Stimulated activated CD4-positive, alpha-beta T cell treated with anti-CD3 and anti-CD28 coated beads, Interleukin-1b, Interleukin-23, amount 100 ng/mL, for 24 hours (primary cell): ENCODE data around the gene BRI3BP.

ENCODE experiments used
- DNase-seq, 4 experiments: peaks; one replicate each; pipeline ENCODE4 v3.0.0-alpha.2; 2020; ENCODE audit warnings: low read depth in 4 of 4, low spot score in 1 of 4

The BRI3BP gene

GRCh38 chr12:124993626-124994436 lies at the start of gene BRI3BP:
Gene BRI3BP, plus strand, starts transcription at chr12:124993645. Its CDS starts 146 bp downstream, at chr12:124993791.
- DNase-seq = peak in 1 of 4 experiments; percentile 23

- no peak for DNase-seq
Measured at GRCh38 chr12:124946447-124946793, 47.0 kb upstream of the BRI3BP start.

- no peak for DNase-seq
Measured at GRCh38 chr12:124947013-124947412, 46.4 kb upstream of the BRI3BP start.

- no peak for DNase-seq
Measured at GRCh38 chr12:124947561-124948398, 45.7 kb upstream of the BRI3BP start.

- no peak for DNase-seq
Measured at GRCh38 chr12:124949066-124949465, 44.4 kb upstream of the BRI3BP start.

- DNase-seq = no peak
Measured at GRCh38 chr12:124949779-124950728, 43.4 kb upstream of the BRI3BP start.

GRCh38 chr12:124952295-124952694 lies 41.1 kb upstream of the BRI3BP start:
- no peak for DNase-seq

- no peak for DNase-seq
Measured at GRCh38 chr12:124952801-124953200, 40.6 kb upstream of the BRI3BP start.

GRCh38 chr12:124953689-124954405 lies 39.6 kb upstream of the BRI3BP start:
- no peak for DNase-seq

- no peak for DNase-seq
Measured at GRCh38 chr12:124954771-124955170, 38.7 kb upstream of the BRI3BP start.

GRCh38 chr12:124956571-124956970 lies 36.9 kb upstream of the BRI3BP start:
- no peak for DNase-seq

GRCh38 chr12:124961055-124961454 lies 32.4 kb upstream of the BRI3BP start:
- DNase-seq = no peak

GRCh38 chr12:124963211-124963610 lies 30.2 kb upstream of the BRI3BP start:
- DNase-seq = no peak

- DNase-seq = no peak
Measured at GRCh38 chr12:124964251-124964650, 29.2 kb upstream of the BRI3BP start.

GRCh38 chr12:124964836-124965462 lies 28.5 kb upstream of the BRI3BP start:
- DNase-seq = no peak

- DNase-seq = no peak
Measured at GRCh38 chr12:124967016-124967739, 26.3 kb upstream of the BRI3BP start.

- no peak for DNase-seq
Measured at GRCh38 chr12:124968656-124969055, 24.8 kb upstream of the BRI3BP start.

GRCh38 chr12:124970647-124971402 lies 22.6 kb upstream of the BRI3BP start:
- no peak for DNase-seq

GRCh38 chr12:124971603-124972002 lies 21.8 kb upstream of the BRI3BP start:
- DNase-seq = no peak
